A549 (cell line): Measurements from ENCODE around the gene WASHC3. TPM values are rescaled to one million over a fixed set of nuclear protein-coding genes. Genes with fewer than 3 reads are reported as not detected.

Experiments used
- ATAC-seq, 2 experiments: fragments of 200-7000 bp in 1 of 2; fragments of >200 bp in 1 of 2; cut with Nextera tagmentation in 1 of 2; cut with Tn5 transposase in 1 of 2; 3 replicates each; pipeline versions ENCODE4 v1.8.0 to v1.9.1; 2018 to 2020; ENCODE audit warnings: mild to moderate bottlenecking in 1 of 2, moderate library complexity in 1 of 2
- CTCF ChIA-PET: fragments of 300-600 bp; sonication (Branson Sonifier 250); formaldehyde crosslinking; extraction: SDS; loops from one replicate; lab custom pipeline; 2021; ENCODE audit warnings: antibody characterized with exemption, inconsistent platforms; lab: Yijun Ruan, JAX
- POLR2A ChIA-PET: fragments of 350-600 bp; formaldehyde crosslinking; extraction: SDS; loops from one replicate; lab custom pipeline; 2021; ENCODE audit warnings: antibody characterized with exemption, inconsistent platforms; lab: Yijun Ruan, JAX
- DNase-seq, 2 experiments: peaks; one replicate each; pipeline versions ENCODE4 v3.0.0 to v3.0.0-alpha.2; 2011 to 2016; ENCODE audit warnings: low read depth in 1 of 2, low spot score in 1 of 2
- FAIRE-seq: peaks from 2 replicates; lab custom pipeline; 2011; peaks lifted over from hg19 to GRCh38; lab: Jason Lieb, UNC
- H3K27ac ChIP-seq, 2 experiments: fragments of >200 bp; sonication (Bioruptor Twin); formaldehyde crosslinking; 3 replicates each; pipeline ENCODE4 v1.5.1; 2016 to 2017
- H3K4me1 ChIP-seq: fragments of >200 bp; sonication (Bioruptor Twin); formaldehyde crosslinking; 3 replicates; pipeline ENCODE4 v1.6.1; 2016
- H3K4me2 ChIP-seq: fragments of >200 bp; sonication (Bioruptor Twin); formaldehyde crosslinking; 3 replicates; pipeline ENCODE4 v1.6.1; 2016
- H3K4me3 ChIP-seq: fragments of >200 bp; sonication (Bioruptor Twin); formaldehyde crosslinking; 3 replicates; pipeline ENCODE4 v1.5.1; 2016
- H3K9me3 ChIP-seq: fragments of >200 bp; sonication (Bioruptor Twin); formaldehyde crosslinking; 3 replicates; pipeline ENCODE4 v1.6.1; 2016
- BCL3 ChIP-seq: fragments of >200 bp; sonication (Bioruptor Twin); formaldehyde crosslinking; IDR thresholded peaks from 3 replicates; pipeline ENCODE4 v1.6.1; 2016
- CTCF ChIP-seq: fragments of >200 bp; sonication (Bioruptor Twin); formaldehyde crosslinking; IDR thresholded peaks from 3 replicates; pipeline ENCODE4 v1.5.1; 2016
- E2F6 ChIP-seq: IDR thresholded peaks from 2 replicates; pipeline ENCODE4 v1.6.1; 2012; ENCODE audit warnings: low read depth, borderline replicate concordance
- ELK1 ChIP-seq: fragments of 150-350 bp; IDR thresholded peaks from 2 replicates; pipeline ENCODE4 v1.6.1; 2014; ENCODE audit warnings: low read depth, mild to moderate bottlenecking, low read length
- EP300 ChIP-seq, 2 experiments: fragments of >200 bp; sonication (Bioruptor Twin); formaldehyde crosslinking; IDR thresholded peaks; 2 replicates in 1 of 2; 3 replicates in 1 of 2; pipeline ENCODE4 v1.6.1; 2016 to 2017
- FOSL2 ChIP-seq, 2 experiments: fragments of 450-650 bp in 1 of 2; fragments of >200 bp in 1 of 2; sonication (Bioruptor Twin) in 1 of 2; formaldehyde crosslinking; IDR thresholded peaks; 2 replicates each; pipeline versions ENCODE4 v1.5.0 to v1.6.1; 2016 to 2020; ENCODE audit warnings: mild to moderate bottlenecking in 1 of 2, moderate library complexity in 1 of 2
- FOXS1 ChIP-seq: fragments of 250-450 bp; sonication (Bioruptor Pico); IDR thresholded peaks from 2 replicates; pipeline ENCODE4 v1.5.0; 2020; ENCODE audit warnings: mild to moderate bottlenecking, moderate library complexity
- HEYL ChIP-seq: fragments of 250-450 bp; sonication (Bioruptor Pico); IDR thresholded peaks from 2 replicates; pipeline ENCODE4 v1.8.0; 2021; ENCODE audit warnings: mild to moderate bottlenecking, moderate library complexity
- HOXA7 ChIP-seq: fragments of 250-450 bp; sonication (Bioruptor Pico); IDR thresholded peaks from 2 replicates; pipeline ENCODE4 v1.5.0; 2020; ENCODE audit warnings: mild to moderate bottlenecking, moderate library complexity
- JUNB ChIP-seq: fragments of >200 bp; sonication (Bioruptor Twin); formaldehyde crosslinking; IDR thresholded peaks from 2 replicates; pipeline ENCODE4 v1.6.1; 2016
- MAZ ChIP-seq: fragments of 150-350 bp; IDR thresholded peaks from 2 replicates; pipeline ENCODE4 v1.6.1; 2014; ENCODE audit warnings: antibody characterized with exemption, low read depth, low read length, borderline replicate concordance
- NPAS2 ChIP-seq: fragments of 250-450 bp; sonication (Bioruptor Pico); IDR thresholded peaks from 2 replicates; pipeline ENCODE4 v1.8.0; 2022; ENCODE audit warnings: mild to moderate bottlenecking, moderate library complexity, borderline replicate concordance
- PHF8 ChIP-seq: fragments of 200-600 bp; sonication (generic); IDR thresholded peaks from 2 replicates; pipeline ENCODE4 v1.6.1; 2016; ENCODE audit warnings: low read depth, mild to moderate bottlenecking, antibody characterized with exemption, moderate library complexity, borderline replicate concordance
- POLR2AphosphoS2 ChIP-seq: conservative IDR thresholded peaks from 2 replicates; pipeline ENCODE4 v1.6.1; 2012; ENCODE audit warnings: low read length, improper control_type of control experiment, inconsistent platforms
- RAD21 ChIP-seq, 2 experiments: fragments of >200 bp in 1 of 2; sonication (Bioruptor Twin) in 1 of 2; formaldehyde crosslinking in 1 of 2; IDR thresholded peaks in 1 of 2; conservative IDR thresholded peaks in 1 of 2; 2 replicates in 1 of 2; 3 replicates in 1 of 2; pipeline ENCODE4 v1.6.1; 2012 to 2018; ENCODE audit warnings: inconsistent platforms in 1 of 2
- REST ChIP-seq: fragments of 200-600 bp; sonication (generic); IDR thresholded peaks from 2 replicates; pipeline ENCODE4 v1.6.1; 2016; ENCODE audit warnings: antibody characterized with exemption, mild to moderate bottlenecking, moderate library complexity
- RFX5 ChIP-seq: fragments of 450-650 bp; IDR thresholded peaks from 2 replicates; pipeline ENCODE4 v1.7.1; 2014; ENCODE audit warnings: antibody characterized with exemption, mild to moderate bottlenecking, moderate library complexity
- RNF2 ChIP-seq: fragments of 200-600 bp; sonication (generic); IDR thresholded peaks from 2 replicates; pipeline ENCODE4 v1.6.1; 2016; ENCODE audit warnings: low read depth, mild to moderate bottlenecking, antibody characterized with exemption, moderate library complexity, borderline replicate concordance
- SREBF2 ChIP-seq: fragments of 450-650 bp; IDR thresholded peaks from 2 replicates; pipeline ENCODE4 v1.6.1; 2014; ENCODE audit warnings: mild to moderate bottlenecking, moderate library complexity
- ZFP36 ChIP-seq: fragments of 450-650 bp; IDR thresholded peaks from 2 replicates; pipeline ENCODE4 v1.6.1; 2014; ENCODE audit warnings: borderline replicate concordance; ENCODE audit not compliant: partially characterized antibody
- ZNF302 ChIP-seq: fragments of 250-450 bp; sonication (Bioruptor Pico); IDR thresholded peaks from 2 replicates; pipeline ENCODE4 v1.9.0; 2021; ENCODE audit warnings: inconsistent platforms, mild to moderate bottlenecking, moderate library complexity
- ZSCAN20 ChIP-seq: fragments of 250-450 bp; sonication (Bioruptor Pico); IDR thresholded peaks from 2 replicates; pipeline ENCODE4 v1.8.0; 2022; ENCODE audit warnings: mild to moderate bottlenecking, moderate library complexity
- WGBS: methylation state at CpG from one replicate; pipeline ENCODE4 v1.1.6; 2017; ENCODE audit errors: missing lambda C conversion rate; 5-methylcytosine and 5-hydroxymethylcytosine counted together
- polyA plus RNA-seq, 4 experiments: library from polyadenylated mRNA; depleted of rRNA in 3 of 4; stranded (reverse); fragments of >200 nt; fragmentation: RNase III in 1 of 4; extraction: RNeasy Plus Mini Kit Qiagen cat#74134 plus additional on column Dnase treatment in 1 of 4; gene quantifications; 2 replicates in 3 of 4; 3 replicates in 1 of 4; pipeline ENCODE4 v1.2.3, GENCODE V29; 2011 to 2017

Gene WASHC3
- polyA plus RNA-seq, 2 of the 4 experiments (the other 2 are of a cell fraction), result 39.1 to 54.9 TPM

GRCh38 chr12:101966496-101966895 is 95.3 kb downstream of the WASHC3 start:
- WGBS, result 21% methylated on average over 1 of the region's 1 CpG
- Histone ChIP-seq H3K4me3 (no peak overlapping the region), H3K27ac (no peak overlapping the region), H3K4me1 (no peaks in the 10 kb centered on the region), H3K9me3 (no peaks in the 10 kb centered on the region), H3K4me2 (no peak overlapping the region)
- peak; percentile 49 for FAIRE-seq
- no peak for ATAC-seq
- no peak for DNase-seq
- CTCF ChIA-PET, result interaction anchor here (1.1 to 1.2 kb wide), 3 partner anchors 10 to 850 kb away, joined by 3 read pairs; no protein-coding TSS in a partner anchor
- POLR2A ChIA-PET, result no interaction called here
- no peak for TF ChIP-seq ZSCAN20 (CRISPR knock-in tag)
- no peak for TF ChIP-seq HOXA7
- TF ChIP-seq POLR2AphosphoS2, result no peak
- TF ChIP-seq EP300 (IDR thresholded peaks at IDR 0.05), result no peak
- no peak for TF ChIP-seq ZNF302 (CRISPR knock-in tag)
- no peak for TF ChIP-seq CTCF
- no peak for TF ChIP-seq FOXS1 (CRISPR knock-in tag)
- no peak for TF ChIP-seq HEYL (CRISPR knock-in tag)
- TF ChIP-seq NPAS2 (CRISPR knock-in tag), result no peak
- no peak for TF ChIP-seq MAZ

- DNase-seq, result no peak
- CTCF ChIA-PET, result interaction anchor here (0.8 to 1.2 kb wide), 3 partner anchors 9 to 915 kb away, joined by 3 to 5 read pairs (median 3); no protein-coding TSS in a partner anchor
- Histone ChIP-seq H3K4me1 (no peaks in the 10 kb centered on the region), H3K27ac (no peak overlapping the region), H3K4me2 (no peak overlapping the region)
- WGBS, result 11% methylated on average over 1 of the region's 1 CpG
- POLR2A ChIA-PET, result no interaction called here
- no peak for TF ChIP-seq RAD21 (conservative IDR thresholded peaks at IDR 0.05 in 1 of 2, IDR thresholded peaks at IDR 0.05 in 1 of 2)
- no peak for TF ChIP-seq E2F6
- TF ChIP-seq ZSCAN20 (CRISPR knock-in tag), result no peak
- TF ChIP-seq SREBF2, result no peak
- TF ChIP-seq FOXS1 (CRISPR knock-in tag), result no peak
- no peak for TF ChIP-seq REST
- TF ChIP-seq RNF2, result no peak
- TF ChIP-seq PHF8, result no peak
- TF ChIP-seq FOSL2 (IDR thresholded peaks at IDR 0.05), result no peak
- TF ChIP-seq FOSL2 (CRISPR knock-in tag; IDR thresholded peaks at IDR 0.05), result no peak
- no peak for TF ChIP-seq BCL3
- no peak for TF ChIP-seq POLR2AphosphoS2
- no peak for TF ChIP-seq NPAS2 (CRISPR knock-in tag)
- no peak for TF ChIP-seq ELK1
- TF ChIP-seq ZFP36, result no peak
- no peak for TF ChIP-seq MAZ
- TF ChIP-seq ZNF302 (CRISPR knock-in tag), result no peak
- TF ChIP-seq JUNB, result no peak
- TF ChIP-seq RFX5, result no peak
- TF ChIP-seq, all 56 proteins: peak for 0
- FAIRE-seq, result no peak
- ATAC-seq, result no peak
- Histone ChIP-seq H3K9me3 (peaks cover 4% of the 10 kb centered on the region; the same call in 1 of the 3 replicates), H3K4me3 (no peak overlapping the region)
Measured at GRCh38 chr12:101963697-101964096, 98.1 kb downstream of the WASHC3 start.
